Endothelial cell of umbilical vein (primary cell): Measurements from ENCODE around the gene OR2F2. TPM values are rescaled to one million over a fixed set of nuclear protein-coding genes. Genes with fewer than 3 reads are reported as not detected.

Experiments
- BruUV-seq: library from RNA; stranded (reverse); fragments of 400-500 nt; replicated peaks from 2 replicates; lab custom pipeline; 2021; lab: Mats Ljungman, UMichigan
- CTCF ChIA-PET: fragments of 300-600, 350-600 bp; sonication (Branson Sonifier 250); formaldehyde crosslinking; loops from one replicate; lab custom pipeline; 2021; ENCODE audit warnings: antibody characterized with exemption, inconsistent platforms; lab: Charles Lee
- POLR2A ChIA-PET: fragments of 300-600, 350-600 bp; sonication (Branson Sonifier 250); formaldehyde crosslinking; loops from one replicate; lab custom pipeline; 2021; ENCODE audit warnings: antibody characterized with exemption, inconsistent platforms; lab: Charles Lee
- DNase-seq: peaks from one replicate; pipeline ENCODE4 v3.0.0-alpha.2; 2011; ENCODE audit warnings: low read depth, low spot score
- FAIRE-seq: peaks from 2 replicates; lab custom pipeline; 2011; peaks lifted over from hg19 to GRCh38; lab: Jason Lieb, UNC
- H2AFZ ChIP-seq: 2 replicates; pipeline ENCODE4 v1.6.0; 2012; ENCODE audit warnings: low read depth, low read length, control low read depth, inconsistent platforms
- H3K27ac ChIP-seq: 2 replicates; pipeline ENCODE4 v1.5.1; 2011; ENCODE audit warnings: low read depth, mild to moderate bottlenecking, control low read depth, low read length, moderate library complexity; ENCODE audit not compliant: insufficient read depth
- H3K27me3 ChIP-seq, 2 experiments: 2 replicates each; pipeline versions ENCODE4 v1.6.0 to v1.6.1; 2011; ENCODE audit warnings: low read length in 2 of 2, mixed read lengths in 1 of 2; ENCODE audit not compliant: control insufficient read depth in 2 of 2, insufficient read depth in 2 of 2
- H3K36me3 ChIP-seq, 2 experiments: 2 replicates in 1 of 2; 3 replicates in 1 of 2; pipeline ENCODE4 v1.5.1; 2011; ENCODE audit warnings: low read length in 2 of 2, mild to moderate bottlenecking in 1 of 2, moderate library complexity in 1 of 2; ENCODE audit not compliant: control insufficient read depth in 2 of 2, insufficient read depth in 2 of 2; ENCODE audit errors: extremely low read depth in 1 of 2
- H3K4me1 ChIP-seq: 3 replicates; pipeline ENCODE4 v1.5.1; 2011; ENCODE audit warnings: mild to moderate bottlenecking, low read length; ENCODE audit not compliant: control insufficient read depth, insufficient read depth; ENCODE audit errors: extremely low read depth
- H3K4me2 ChIP-seq: 2 replicates; pipeline ENCODE4 v1.6.1; 2011; ENCODE audit warnings: low read length, control low read depth, mixed read lengths; ENCODE audit not compliant: insufficient read depth
- H3K4me3 ChIP-seq, 3 experiments: fragments of 200-600 bp in 1 of 3; sonication (generic), shearing (Covaris generic) in 1 of 3; replicated peaks in 1 of 3; 2 replicates each; pipeline ENCODE4 v1.5.1; 2011 to 2016; ENCODE audit warnings: control low read depth in 3 of 3, low read length in 3 of 3, mild to moderate bottlenecking in 2 of 3, inconsistent platforms in 1 of 3, low read depth in 1 of 3, moderate library complexity in 1 of 3; ENCODE audit not compliant: insufficient read depth in 1 of 3
- H3K79me2 ChIP-seq: 2 replicates; pipeline ENCODE4 v1.6.0; 2012; ENCODE audit warnings: low read length, inconsistent platforms; ENCODE audit not compliant: control insufficient read depth, insufficient read depth
- H3K9ac ChIP-seq: replicated peaks from 2 replicates; pipeline ENCODE3; 2011; ENCODE audit warnings: low read length, control low read depth; ENCODE audit not compliant: insufficient read depth; ENCODE audit errors: extremely low read depth
- H3K9me1 ChIP-seq: replicated peaks from 3 replicates; pipeline ENCODE4 v1.6.0; 2011; ENCODE audit warnings: mild to moderate bottlenecking, low read length; ENCODE audit not compliant: control insufficient read depth, insufficient read depth; ENCODE audit errors: extremely low read depth
- H3K9me3 ChIP-seq: replicated peaks from 2 replicates; pipeline ENCODE4 v1.5.1; 2012; ENCODE audit warnings: low read length, inconsistent platforms; ENCODE audit not compliant: control insufficient read depth, insufficient read depth
- H4K20me1 ChIP-seq: replicated peaks from 2 replicates; pipeline ENCODE3; 2011; ENCODE audit warnings: mild to moderate bottlenecking, low read length; ENCODE audit not compliant: control insufficient read depth, insufficient read depth; ENCODE audit errors: extremely low read depth
- EZH2 ChIP-seq: IDR thresholded peaks from 2 replicates; pipeline ENCODE4 v1.6.1; 2012; ENCODE audit warnings: borderline replicate concordance, low read depth, mild to moderate bottlenecking, moderate library complexity, low read length, inconsistent platforms; ENCODE audit not compliant: severe bottlenecking
- FOS ChIP-seq: IDR thresholded peaks from 2 replicates; pipeline ENCODE4 v1.6.1; 2011; ENCODE audit warnings: mild to moderate bottlenecking, low read length, moderate library complexity, borderline replicate concordance; ENCODE audit not compliant: insufficient read depth
- GATA2 ChIP-seq: IDR thresholded peaks from 2 replicates; pipeline ENCODE4 v1.7.0; 2011; ENCODE audit warnings: low read depth, mild to moderate bottlenecking, moderate library complexity, mixed read lengths, low read length; ENCODE audit not compliant: insufficient read length, insufficient read depth
- JUN ChIP-seq: IDR thresholded peaks from 2 replicates; pipeline ENCODE4 v1.6.1; 2011; ENCODE audit warnings: borderline replicate concordance, low read depth; ENCODE audit not compliant: insufficient read length, insufficient read depth
- MAX ChIP-seq: IDR thresholded peaks from 2 replicates; pipeline ENCODE4 v1.6.1; 2011; ENCODE audit not compliant: insufficient read depth, insufficient read length
- MYC ChIP-seq: IDR thresholded peaks from one replicate; pipeline ENCODE4 v1.6.1; 2011; ENCODE audit warnings: mild to moderate bottlenecking, low read depth, low read length
- POLR2A ChIP-seq: IDR thresholded peaks from 2 replicates; pipeline ENCODE4 v1.6.1; 2012; ENCODE audit warnings: low read depth, mild to moderate bottlenecking, control low read depth, low read length
- POLR2AphosphoS5 ChIP-seq: IDR thresholded peaks from 2 replicates; pipeline ENCODE4 v1.6.1; 2012; ENCODE audit warnings: low read depth, mild to moderate bottlenecking, control low read depth, low read length, moderate library complexity; ENCODE audit not compliant: insufficient read depth
- dilution Hi-C: fragments of 300-500 bp; cut with MboI; formaldehyde crosslinking; loops from one replicate; pipeline ENCODE4 v1.15.0; 2019; ENCODE audit warnings: low sequenced_read_pairs; ENCODE audit not compliant: extremely low pct_ligation_motif_present
- intact Hi-C: fragments of 100-400 bp; cut with micrococcal nuclease; formaldehyde crosslinking; loops from one replicate; pipeline ENCODE4 v1.10.0; 2022
- polyA plus RNA-seq, 4 experiments: library from polyadenylated mRNA; depleted of rRNA in 3 of 4; stranded (reverse) in 3 of 4; unstranded in 1 of 4; fragments of >200 nt; gene quantifications; 2 replicates each; pipeline versions ENCODE4 v1.2.1 to v1.2.3, GENCODE V29; 2011 to 2012; ENCODE audit warnings: missing spikeins in 1 of 4
- total RNA-seq: library from RNA; stranded (reverse); gene quantifications from 2 replicates; pipeline ENCODE4 v1.2.3, GENCODE V29; 2021
- TF ChIP-seq, protein P1 (sequence below), 2 donors: IDR thresholded peaks; 1 replicate in 1 of 2; 2 replicates in 1 of 2; pipeline ENCODE4 v1.5.1; 2011; ENCODE audit warnings: low read length in 2 of 2, mild to moderate bottlenecking in 2 of 2, moderate library complexity in 2 of 2, control low read depth in 1 of 2, inconsistent platforms in 1 of 2, low read depth in 1 of 2; ENCODE audit not compliant: insufficient read depth in 1 of 2; ENCODE audit errors: extremely low read depth in 1 of 2

OR2F2 gene
- total and polyA plus RNA-seq, 2 donors (not counting 3 experiments of a cell fraction or from before 2014, with no cell fraction given) = not detected

GRCh38 chr7:143924851-143925250 lies 10.2 kb upstream of the OR2F2 start:
- H3K79me2 ChIP-seq = no peaks in the 10 kb centered on the region
- CTCF ChIA-PET = interaction anchor here (0.8 to 0.9 kb wide), 2 partner anchors 13 to 203 kb away, joined by 3 to 4 read pairs; no protein-coding TSS in a partner anchor
- intact Hi-C loops = no loop called here
- no peaks in the 10 kb centered on the region for H3K36me3 ChIP-seq
- no peak overlapping the region for H2AFZ ChIP-seq
- dilution Hi-C loops = no loop called here
- no peak overlapping the region for H3K4me3 ChIP-seq
- BruUV-seq = no TSS peak
- H3K9ac ChIP-seq = no peak overlapping the region
- FAIRE-seq (no peak), DNase-seq (no peak)
- H3K9me1 ChIP-seq = no peaks in the 10 kb centered on the region
- H4K20me1 ChIP-seq = no peaks in the 10 kb centered on the region
- H3K27me3 ChIP-seq = peaks cover 0 to 8% of the 10 kb centered on the region in 2 experiments
- H3K4me2 ChIP-seq = no peak overlapping the region
- no peak overlapping the region for H3K27ac ChIP-seq
- H3K9me3 ChIP-seq = no peaks in the 10 kb centered on the region
- TF ChIP-seq JUN = no peak
- no peak for TF ChIP-seq GATA2
- TF ChIP-seq POLR2AphosphoS5 = no peak
- TF ChIP-seq FOS = no peak
- TF ChIP-seq MAX = no peak
- TF ChIP-seq POLR2A = no peak
- TF ChIP-seq MYC = no peak
- TF ChIP-seq, protein P1, sequence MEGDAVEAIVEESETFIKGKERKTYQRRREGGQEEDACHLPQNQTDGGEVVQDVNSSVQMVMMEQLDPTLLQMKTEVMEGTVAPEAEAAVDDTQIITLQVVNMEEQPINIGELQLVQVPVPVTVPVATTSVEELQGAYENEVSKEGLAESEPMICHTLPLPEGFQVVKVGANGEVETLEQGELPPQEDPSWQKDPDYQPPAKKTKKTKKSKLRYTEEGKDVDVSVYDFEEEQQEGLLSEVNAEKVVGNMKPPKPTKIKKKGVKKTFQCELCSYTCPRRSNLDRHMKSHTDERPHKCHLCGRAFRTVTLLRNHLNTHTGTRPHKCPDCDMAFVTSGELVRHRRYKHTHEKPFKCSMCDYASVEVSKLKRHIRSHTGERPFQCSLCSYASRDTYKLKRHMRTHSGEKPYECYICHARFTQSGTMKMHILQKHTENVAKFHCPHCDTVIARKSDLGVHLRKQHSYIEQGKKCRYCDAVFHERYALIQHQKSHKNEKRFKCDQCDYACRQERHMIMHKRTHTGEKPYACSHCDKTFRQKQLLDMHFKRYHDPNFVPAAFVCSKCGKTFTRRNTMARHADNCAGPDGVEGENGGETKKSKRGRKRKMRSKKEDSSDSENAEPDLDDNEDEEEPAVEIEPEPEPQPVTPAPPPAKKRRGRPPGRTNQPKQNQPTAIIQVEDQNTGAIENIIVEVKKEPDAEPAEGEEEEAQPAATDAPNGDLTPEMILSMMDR (IDR thresholded peaks at IDR 0.05; ENCODE audit: extremely low read depth in 1 of 2, insufficient read depth in 1 of 2, low read depth in 1 of 2, low read length in 2 of 2) = no peak
- TF ChIP-seq EZH2 = no peak
- H3K4me1 ChIP-seq = no peaks in the 10 kb centered on the region
- POLR2A ChIA-PET = no interaction called here
